GM18909 (cell line): ENCODE data around the gene CFAP107.
"Not testable (repeated sequence)": the region's sequence is repeated elsewhere in the genome, so short reads cannot be mapped to it uniquely, and the experiment has no call there.

Experiments used
- ATAC-seq: cut with Tn5 transposase; IDR thresholded peaks from one replicate; pipeline ENCODE4 v1.9.1; 2021; ENCODE audit warnings: mild to moderate bottlenecking; ENCODE audit not compliant: unreplicated experiment, poor library complexity

The CFAP107 gene

GRCh38 chr1:12745992-12746323, at the start of gene CFAP107:
TSS of gene CFAP107 (plus strand) at chr1:12746200. CDS start at chr1:12746431, 231 bp downstream.
- no peak for ATAC-seq

- ATAC-seq: no peak
Observed at GRCh38 chr1:12696658-12697057, 49.3 kb upstream of the CFAP107 start.

GRCh38 chr1:12697397-12697796, 48.6 kb upstream of the CFAP107 start:
- ATAC-seq: no peak

- ATAC-seq: no peak
Observed at GRCh38 chr1:12703821-12704451, 42.1 kb upstream of the CFAP107 start.

DNA sequence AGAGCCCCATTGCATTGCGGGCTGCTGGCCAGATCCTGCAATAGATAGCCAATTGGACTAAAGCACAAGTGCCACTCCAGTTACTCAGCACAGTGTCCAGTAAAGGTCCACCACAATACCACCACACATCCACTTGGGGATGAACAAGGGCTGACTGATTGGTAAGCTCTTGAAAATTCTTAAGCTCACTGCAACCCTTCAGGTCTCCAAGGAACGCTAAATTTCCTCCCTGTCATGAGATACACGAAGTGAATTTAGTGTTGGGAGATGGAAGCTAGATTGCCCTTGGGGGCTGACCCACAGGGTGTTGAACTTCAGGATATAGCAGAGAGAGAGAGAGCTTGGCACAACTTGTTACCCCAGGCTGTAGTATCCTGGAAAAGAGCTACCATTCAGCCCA, 39.9 kb upstream of the CFAP107 start:
- no peak for ATAC-seq

DNA sequence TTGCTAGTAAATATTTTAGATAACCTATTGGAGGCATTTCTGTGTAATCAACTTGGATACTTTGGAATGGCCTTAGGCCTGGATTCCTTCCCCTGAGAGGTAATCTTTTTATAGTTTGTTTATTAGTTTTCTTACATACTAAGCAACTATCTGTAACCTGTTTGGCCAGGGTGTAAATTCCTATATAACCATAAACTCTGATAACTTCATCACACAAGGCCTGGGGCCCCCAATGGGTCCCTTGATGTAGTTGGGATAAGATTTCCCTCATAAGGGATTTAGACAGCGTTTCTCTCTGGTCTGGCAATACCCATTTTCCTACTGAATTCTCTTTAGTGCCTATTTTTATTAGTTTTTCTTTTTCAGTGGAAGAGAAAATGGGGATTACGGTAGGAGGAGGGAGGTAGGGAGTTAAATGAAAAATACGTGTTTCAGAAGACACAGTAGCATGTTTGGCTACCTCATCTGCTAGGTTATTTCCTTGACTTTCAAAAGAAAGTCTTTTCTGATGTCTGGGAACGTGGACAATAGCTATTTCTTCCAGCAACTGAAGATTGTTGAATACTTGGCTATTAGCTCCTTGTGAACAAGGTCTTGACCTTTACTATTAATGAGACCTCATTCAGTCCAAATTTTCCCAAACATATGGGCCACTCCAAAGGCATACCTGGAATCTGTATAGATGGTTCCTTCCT, 37.5 kb upstream of the CFAP107 start:
- ATAC-seq: no peak

DNA sequence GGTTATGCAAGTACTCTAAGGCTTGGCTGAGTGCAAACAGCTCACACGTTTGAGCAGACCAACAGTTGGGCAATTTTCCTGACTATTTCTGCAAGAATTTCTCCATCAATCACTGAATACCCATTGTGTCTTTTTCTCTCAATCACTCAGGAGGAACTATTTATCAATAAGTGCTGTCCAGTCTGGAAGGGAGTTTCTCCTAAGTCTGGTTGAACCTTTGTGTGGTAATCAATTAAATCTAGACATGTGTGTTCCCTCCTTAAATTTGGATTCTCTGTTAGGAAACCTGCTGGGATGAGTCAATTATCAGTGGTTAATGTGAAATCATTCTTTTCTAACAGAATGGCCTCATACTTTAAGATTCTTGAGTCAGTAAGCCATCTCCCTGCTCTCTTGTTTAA, 36.9 kb upstream of the CFAP107 start:
- no peak for ATAC-seq

- ATAC-seq: no peak
Observed at GRCh38 chr1:12709696-12710095, 36.3 kb upstream of the CFAP107 start.

DNA sequence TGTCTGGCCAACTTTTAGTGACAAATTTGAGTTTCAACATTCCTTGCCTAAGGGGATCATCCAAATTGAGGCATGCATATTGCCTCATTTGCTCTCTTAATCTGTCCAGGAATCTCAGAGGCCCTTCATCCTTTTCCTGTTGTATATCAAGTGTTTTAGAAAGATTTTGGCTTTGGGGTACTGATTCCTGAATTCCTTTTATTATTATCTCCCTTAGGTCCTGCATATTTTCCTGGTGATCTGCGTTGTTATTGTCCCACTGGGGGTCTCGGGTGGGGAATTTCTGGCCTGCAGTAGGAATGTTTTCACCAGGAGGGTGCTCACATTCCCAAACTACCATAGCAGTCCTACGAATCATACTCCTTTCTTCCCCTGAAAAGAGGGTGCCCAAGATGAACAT, 34.5 kb upstream of the CFAP107 start:
- no peak for ATAC-seq

DNA sequence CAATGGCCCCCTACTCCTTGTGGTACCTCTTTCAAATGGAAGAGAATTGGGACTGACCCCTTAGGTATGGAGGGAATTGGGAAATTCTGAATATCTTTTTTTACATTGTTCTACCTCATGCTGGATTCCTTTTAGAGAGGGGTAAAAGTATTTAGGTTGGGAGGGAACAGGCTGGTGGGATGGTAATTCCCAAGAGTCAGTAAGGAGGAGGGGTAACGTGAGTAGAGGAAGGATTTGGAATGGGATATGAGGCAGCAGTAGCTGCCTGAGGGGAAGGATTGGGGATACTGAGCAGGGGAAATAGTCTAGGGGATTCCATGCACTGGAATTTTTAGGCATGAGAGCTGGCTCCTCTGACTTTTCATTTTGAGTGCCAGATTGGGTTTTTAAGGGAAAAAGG, 33.9 kb upstream of the CFAP107 start:
- ATAC-seq: no peak

DNA sequence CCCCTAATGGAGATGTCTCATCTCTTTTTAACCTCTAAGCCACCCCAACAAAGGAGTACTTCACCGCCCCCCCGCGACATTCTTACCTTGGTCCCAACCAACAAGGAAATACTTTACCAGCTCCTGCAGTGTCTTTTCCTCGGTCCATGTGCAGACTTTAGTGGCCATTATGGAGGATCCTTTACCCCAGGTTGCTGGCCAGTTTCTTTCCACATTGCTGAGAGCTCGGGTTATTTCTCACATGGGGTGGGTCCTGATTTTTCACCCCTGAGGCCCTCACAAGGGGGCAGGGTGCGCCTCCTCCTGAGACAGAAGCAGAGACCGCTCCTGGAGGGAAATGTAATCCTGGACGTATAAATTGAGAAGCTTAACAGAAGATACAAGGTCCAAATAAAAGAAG, 33.1 kb upstream of the CFAP107 start:
- ATAC-seq: no peak

- ATAC-seq: not testable (repeated sequence)
Observed at GRCh38 chr1:12713651-12714050, 32.3 kb upstream of the CFAP107 start.

- no peak for ATAC-seq
Observed at GRCh38 chr1:12714710-12715475, 31.1 kb upstream of the CFAP107 start.

- ATAC-seq: no peak
Observed at GRCh38 chr1:12715896-12716437, 30.0 kb upstream of the CFAP107 start, which contains the start of gene AADACL3. TSS of gene AADACL3 (plus strand) at chr1:12716110. CDS start at chr1:12716177, 67 bp downstream.

GRCh38 chr1:12717301-12717838, 28.6 kb upstream of the CFAP107 start:
- ATAC-seq: no peak

DNA sequence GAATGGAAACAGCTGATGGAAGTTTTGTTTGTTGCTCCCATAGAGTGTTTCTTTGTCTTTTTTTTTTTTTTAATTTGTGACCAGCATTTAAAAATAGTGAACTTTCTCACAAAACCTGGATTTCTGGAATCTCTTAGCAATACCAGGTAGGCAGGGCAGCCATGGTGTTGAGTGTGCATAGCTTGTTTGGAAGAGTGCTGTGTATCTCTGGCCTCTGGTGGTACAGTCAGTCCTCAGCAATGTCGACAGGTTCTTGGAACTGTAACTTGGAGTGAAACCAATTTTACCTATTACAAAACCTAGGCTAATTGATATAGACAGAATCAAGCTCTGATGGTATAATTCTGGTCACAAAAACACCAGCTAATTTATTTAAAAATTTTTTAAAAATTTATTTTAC, 23.4 kb upstream of the CFAP107 start:
- ATAC-seq: no peak

DNA sequence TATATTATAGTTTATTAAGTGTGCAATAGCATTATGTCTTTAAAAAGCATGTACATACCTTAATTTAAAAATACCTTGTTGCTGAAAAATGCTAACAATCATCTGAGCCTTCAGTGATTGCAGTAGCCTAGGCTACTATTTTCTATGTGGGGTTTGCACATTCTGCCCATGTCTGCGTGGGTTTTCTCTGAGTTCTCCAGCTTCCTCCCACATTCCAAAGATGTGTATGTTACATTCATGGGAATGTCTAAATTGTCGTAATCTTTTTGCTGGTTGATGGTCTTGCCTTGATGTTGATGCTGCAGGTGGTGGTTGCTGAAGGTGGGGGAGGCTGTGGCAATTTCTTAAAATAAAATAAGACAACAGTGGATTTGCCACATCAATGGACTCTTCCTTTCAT, 17.6 kb upstream of the CFAP107 start:
- no peak for ATAC-seq

- ATAC-seq: no peak
Observed at GRCh38 chr1:12730156-12730555, 15.8 kb upstream of the CFAP107 start.

- ATAC-seq: not testable (repeated sequence)
Observed at GRCh38 chr1:12731084-12731483, 14.9 kb upstream of the CFAP107 start.

DNA sequence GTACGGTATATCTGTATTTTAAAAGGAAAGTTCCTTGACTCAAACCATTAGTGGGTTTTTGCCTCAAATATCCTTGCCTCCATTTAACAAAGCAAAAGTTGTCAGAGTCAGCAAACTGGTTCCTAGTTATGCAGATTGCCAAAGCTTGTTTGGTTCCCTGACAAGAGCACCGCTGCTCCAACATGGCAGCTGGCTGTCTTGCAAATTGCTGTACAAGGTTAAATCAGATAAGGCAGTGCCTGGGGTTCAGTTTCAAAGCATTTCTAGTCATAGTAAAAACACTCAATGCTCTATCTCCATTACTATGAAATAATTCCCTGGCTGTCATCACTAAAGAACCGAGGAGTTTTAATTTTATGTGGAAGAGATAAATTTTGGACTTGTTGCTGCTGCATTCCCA, 11.3 kb upstream of the CFAP107 start:
- no peak for ATAC-seq

DNA sequence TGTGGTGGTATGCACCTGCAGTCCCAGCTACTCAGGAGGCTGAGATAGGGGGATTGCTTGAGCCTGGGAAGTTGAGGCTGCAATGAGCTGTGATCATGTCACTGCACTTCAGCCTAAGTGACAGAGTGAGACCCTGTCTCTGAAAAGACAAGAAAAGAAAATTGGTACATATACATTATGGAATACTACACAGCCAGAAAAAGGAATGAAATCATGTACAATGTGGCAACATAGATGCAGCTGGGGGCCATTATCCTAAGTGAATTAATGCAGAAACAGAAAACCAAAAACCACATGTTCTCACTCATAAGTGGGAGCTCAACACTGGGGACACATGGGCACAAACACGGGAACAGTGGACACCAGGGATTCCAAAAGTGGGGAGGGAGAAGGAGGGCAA, 7.1 kb upstream of the CFAP107 start:
- ATAC-seq: no peak
